OCI-LY7 (cell line): ENCODE data around the gene FGF1. TPM values are rescaled to one million over a fixed set of nuclear protein-coding genes. Genes with fewer than 3 reads are reported as not detected.

ENCODE experiments used
- BruUV-seq: library from RNA; stranded (reverse); fragments of 400-500 nt; replicated peaks from 2 replicates; lab custom pipeline; 2021; lab: Mats Ljungman, UMichigan
- CTCF ChIA-PET: fragments of 300-600 bp; sonication (Branson Sonifier 250); formaldehyde crosslinking; loops from one replicate; lab custom pipeline; 2022; ENCODE audit warnings: antibody characterized with exemption; ENCODE audit not compliant: unreplicated experiment; lab: Charles Lee
- POLR2A ChIA-PET: fragments of 300-600 bp; sonication (Branson Sonifier 250); formaldehyde crosslinking; loops from one replicate; lab custom pipeline; 2022; ENCODE audit warnings: antibody characterized with exemption; lab: Charles Lee
- DNase-seq: peaks from one replicate; pipeline ENCODE4 v3.0.0-alpha.2; 2015; ENCODE audit warnings: low spot score
- H2AFZ ChIP-seq: fragments of 200-600 bp; sonication (generic), shearing (Covaris generic); 2 replicates; pipeline ENCODE4 v1.6.1; 2014; ENCODE audit warnings: mild to moderate bottlenecking, antibody characterized with exemption, low read length, moderate library complexity
- H3K27ac ChIP-seq: fragments of 200-600 bp; sonication (generic); 2 replicates; pipeline ENCODE4 v1.5.1; 2014; ENCODE audit warnings: mixed run types, low read depth, mild to moderate bottlenecking, moderate library complexity, low read length, inconsistent platforms; ENCODE audit not compliant: poor library complexity, severe bottlenecking
- H3K36me3 ChIP-seq: fragments of 200-600 bp; sonication (generic); 2 replicates; pipeline ENCODE4 v1.6.1; 2014; ENCODE audit warnings: mild to moderate bottlenecking, antibody characterized with exemption, low read length, moderate library complexity, mixed read lengths; ENCODE audit not compliant: insufficient read depth
- H3K4me1 ChIP-seq: fragments of 200-600 bp; sonication (generic); 2 replicates; pipeline ENCODE4 v1.5.1; 2014; ENCODE audit warnings: mild to moderate bottlenecking, low read length; ENCODE audit not compliant: insufficient read depth, poor library complexity, severe bottlenecking
- H3K4me2 ChIP-seq: fragments of 200-600 bp; sonication (generic); 2 replicates; pipeline ENCODE4 v1.6.1; 2014; ENCODE audit warnings: mild to moderate bottlenecking, low read length
- H3K4me3 ChIP-seq: fragments of 200-600 bp; sonication (generic); 2 replicates; pipeline ENCODE4 v1.5.1; 2014; ENCODE audit warnings: mild to moderate bottlenecking, low read depth, low read length; ENCODE audit not compliant: poor library complexity, severe bottlenecking
- H3K79me2 ChIP-seq: fragments of 200-600 bp; sonication (generic); 2 replicates; pipeline ENCODE4 v1.6.1; 2016; ENCODE audit warnings: low read depth, mild to moderate bottlenecking, low read length, moderate library complexity, mixed read lengths; ENCODE audit not compliant: insufficient read depth
- H3K9me2 ChIP-seq: fragments of 200-600 bp; sonication (generic); 2 replicates; pipeline ENCODE4 v1.6.1; 2016; ENCODE audit warnings: mild to moderate bottlenecking, low read length, mixed read lengths; ENCODE audit not compliant: insufficient read depth
- H3K9me3 ChIP-seq: fragments of 200-600 bp; sonication (generic); 2 replicates; pipeline ENCODE4 v1.6.1; 2014; ENCODE audit warnings: mild to moderate bottlenecking, mixed run types, low read length, mixed read lengths
- H4K20me1 ChIP-seq: fragments of 200-600 bp; sonication (generic); 2 replicates; pipeline ENCODE4 v1.6.1; 2014; ENCODE audit warnings: mild to moderate bottlenecking, antibody characterized with exemption, low read length, moderate library complexity, mixed read lengths; ENCODE audit not compliant: insufficient read depth
- CTCF ChIP-seq: fragments of 200-600 bp; sonication (generic); conservative IDR thresholded peaks from 2 replicates; pipeline ENCODE4 v1.5.1; 2014; ENCODE audit warnings: mild to moderate bottlenecking, antibody characterized with exemption, low read length, moderate library complexity, mixed read lengths
- EZH2phosphoT487 ChIP-seq: fragments of 200-600 bp; sonication (generic); IDR thresholded peaks from 2 replicates; pipeline ENCODE4 v1.6.1; 2018; ENCODE audit warnings: low read depth, borderline replicate concordance, mild to moderate bottlenecking, mixed run types, antibody characterized with exemption, low read length, moderate library complexity, mixed read lengths
- intact Hi-C: fragments of 100-400 bp; cut with micrococcal nuclease; formaldehyde crosslinking; loops from one replicate; pipeline ENCODE4 v1.10.0; 2022; ENCODE audit not compliant: unreplicated experiment
- total RNA-seq, 2 experiments: library from RNA; depleted of rRNA in 1 of 2; stranded (reverse); fragments of >200 nt in 1 of 2; shearing (Covaris generic) in 1 of 2; gene quantifications; 2 replicates each; pipeline ENCODE4 v1.2.3, GENCODE V29; 2014 to 2022

The FGF1 gene
- total RNA-seq, 2 experiments from 2014 or later = not detected

- no peak overlapping the region for H3K4me3 ChIP-seq
- ChIA-PET CTCF (interaction anchor here (0.6 kb wide), 2 partner anchors 53 to 1089 kb away, joined by 3 read pairs; no protein-coding TSS in a partner anchor), POLR2A (no interaction called here)
- no peaks in the 10 kb centered on the region for H3K36me3 ChIP-seq
- H3K9me2 ChIP-seq = no peaks in the 10 kb centered on the region
- no peak overlapping the region for H3K27ac ChIP-seq
- H3K9me3 ChIP-seq = no peaks in the 10 kb centered on the region
- no peaks in the 10 kb centered on the region for H4K20me1 ChIP-seq
- no TSS peak for BruUV-seq
- TF ChIP-seq CTCF (peak; percentile 98), EZH2phosphoT487 (no peak)
- DNase-seq = peak; percentile 62
- H3K4me2 ChIP-seq = no peak overlapping the region
- H3K4me1 ChIP-seq = no peaks in the 10 kb centered on the region
- no peaks in the 10 kb centered on the region for H3K79me2 ChIP-seq
- no peak overlapping the region for H2AFZ ChIP-seq
- intact Hi-C loops = loop anchor here (1.0 to 5.0 kb wide), 2 partner anchors 44 to 227 kb away; no protein-coding TSS in a partner anchor
Observed at GRCh38 chr5:142655339-142656267, 30.3 kb downstream of the FGF1 start.

- ChIA-PET POLR2A (interaction anchor here (1.1 kb wide), 1 partner anchor 45 kb away, joined by 6 read pairs; no protein-coding TSS in a partner anchor), CTCF (no interaction called here)
- Histone ChIP-seq H4K20me1 (no peaks in the 10 kb centered on the region), H3K79me2 (no peaks in the 10 kb centered on the region), H3K9me3 (no peaks in the 10 kb centered on the region), H3K27ac (no peak overlapping the region), H3K4me1 (no peaks in the 10 kb centered on the region), H3K4me3 (no peak overlapping the region), H2AFZ (no peak overlapping the region), H3K4me2 (no peak overlapping the region), H3K36me3 (no peaks in the 10 kb centered on the region), H3K9me2 (no peaks in the 10 kb centered on the region)
- intact Hi-C loops = loop anchor here (1.0 to 5.0 kb wide), 2 partner anchors 45 to 228 kb away; no protein-coding TSS in a partner anchor
- DNase-seq = no peak
- no TSS peak for BruUV-seq
- TF ChIP-seq EZH2phosphoT487 = no peak
- no peak; the same call in 1 of the 2 replicates for TF ChIP-seq CTCF
Observed at GRCh38 chr5:142654578-142655058, 31.3 kb downstream of the FGF1 start.

- H3K27ac ChIP-seq = no peak overlapping the region
- H3K4me2 ChIP-seq = no peak overlapping the region
- H4K20me1 ChIP-seq = no peaks in the 10 kb centered on the region
- DNase-seq = no peak
- ChIA-PET POLR2A (no interaction called here), CTCF (no interaction called here)
- no TSS peak for BruUV-seq
- no peaks in the 10 kb centered on the region for H3K79me2 ChIP-seq
- H3K9me3 ChIP-seq = no peaks in the 10 kb centered on the region
- H3K9me2 ChIP-seq = no peaks in the 10 kb centered on the region
- H3K36me3 ChIP-seq = no peaks in the 10 kb centered on the region
- H3K4me3 ChIP-seq = no peak overlapping the region
- H2AFZ ChIP-seq = no peak overlapping the region
- no peaks in the 10 kb centered on the region for H3K4me1 ChIP-seq
- intact Hi-C loops = no loop called here
- TF ChIP-seq CTCF = no peak
- no peak for TF ChIP-seq EZH2phosphoT487
Observed at GRCh38 chr5:142653321-142653720, 32.6 kb downstream of the FGF1 start.
